ENCODE results near the gene SOX14.

SOX14 gene

DNA sequence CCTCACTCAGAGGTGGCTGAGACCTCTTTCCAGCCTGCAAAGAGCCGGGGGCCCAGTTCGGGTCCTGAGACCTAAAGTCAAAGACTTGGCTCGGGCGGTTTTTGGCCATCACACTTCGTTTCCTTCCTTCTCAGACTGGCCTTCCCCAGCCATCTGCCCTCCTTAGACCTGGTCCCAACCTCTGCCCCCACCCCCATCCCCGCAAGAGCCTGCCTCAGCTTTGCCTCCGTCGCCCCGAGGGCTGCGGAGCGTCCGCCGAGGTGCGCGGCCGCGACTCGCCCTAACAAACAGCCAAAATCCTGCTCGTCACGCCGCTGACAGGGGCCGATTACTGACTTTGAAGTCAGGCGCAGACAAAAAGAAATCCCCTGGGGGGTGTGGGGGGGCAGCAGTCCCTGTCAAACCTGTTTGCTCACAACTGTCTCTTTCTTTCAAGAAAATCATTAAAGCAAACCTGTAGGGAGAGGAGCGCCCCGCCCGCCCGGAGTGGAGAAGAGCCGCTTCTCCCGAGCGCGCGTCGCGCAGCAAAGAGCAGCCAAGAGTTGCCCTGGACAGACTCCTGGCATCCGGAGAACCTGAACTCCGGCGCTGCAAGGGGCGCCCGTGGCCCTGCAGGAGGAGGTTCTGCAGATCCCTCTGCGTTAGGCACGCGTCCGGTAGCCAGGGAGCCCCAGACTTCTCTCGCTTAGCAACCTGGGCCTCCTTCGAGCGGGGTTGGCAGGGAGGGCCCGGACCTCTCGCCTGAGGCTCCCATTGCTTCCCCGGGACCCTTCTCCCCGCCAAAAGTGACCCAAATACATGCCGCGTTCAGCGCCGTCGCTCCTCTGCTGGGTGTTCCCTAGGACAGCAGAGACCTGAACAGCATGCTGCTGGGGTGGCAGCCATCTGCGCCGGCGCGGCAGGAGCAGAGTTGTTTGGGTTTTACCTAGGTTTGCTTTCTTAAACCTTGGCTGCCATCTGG lies 4.5 kb downstream of the SOX14 start:
- FAIRE-seq: no peak

DNA sequence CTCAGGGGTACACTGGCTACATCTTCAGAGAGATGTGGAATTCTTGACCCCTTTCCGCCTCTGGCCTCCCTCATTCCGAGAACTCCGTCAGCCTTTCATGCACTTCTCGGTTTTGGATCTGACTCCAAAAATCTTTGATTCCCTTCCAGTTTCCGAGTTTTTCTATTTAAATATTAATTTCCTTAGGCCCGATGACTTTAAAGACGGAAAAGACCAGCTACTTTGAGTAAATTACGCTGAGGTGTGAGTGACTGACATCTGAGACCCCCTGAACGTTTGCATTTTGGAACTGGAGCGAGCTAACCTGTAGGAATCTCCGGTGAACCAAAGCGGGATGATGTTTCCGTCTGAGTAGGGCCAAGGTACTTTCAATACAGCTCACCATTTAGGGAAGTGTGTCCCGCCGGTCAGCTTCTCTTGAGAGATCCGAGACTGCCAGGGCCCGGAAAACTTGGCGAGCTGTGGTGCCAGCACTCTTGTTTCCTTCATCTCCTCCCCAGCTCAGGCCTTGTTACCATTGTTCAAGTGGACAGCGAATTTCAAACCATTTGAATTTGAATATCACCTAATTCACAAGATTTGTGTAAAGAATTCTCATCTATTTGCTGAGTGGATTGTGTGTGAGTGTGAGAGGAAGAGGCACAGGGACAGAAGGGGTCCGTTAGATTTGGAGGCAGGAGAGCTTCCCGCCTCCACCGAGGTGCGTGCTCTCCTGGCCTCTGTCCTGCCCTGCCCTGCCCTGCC lies 5.4 kb downstream of the SOX14 start:
- no peak for FAIRE-seq

DNA sequence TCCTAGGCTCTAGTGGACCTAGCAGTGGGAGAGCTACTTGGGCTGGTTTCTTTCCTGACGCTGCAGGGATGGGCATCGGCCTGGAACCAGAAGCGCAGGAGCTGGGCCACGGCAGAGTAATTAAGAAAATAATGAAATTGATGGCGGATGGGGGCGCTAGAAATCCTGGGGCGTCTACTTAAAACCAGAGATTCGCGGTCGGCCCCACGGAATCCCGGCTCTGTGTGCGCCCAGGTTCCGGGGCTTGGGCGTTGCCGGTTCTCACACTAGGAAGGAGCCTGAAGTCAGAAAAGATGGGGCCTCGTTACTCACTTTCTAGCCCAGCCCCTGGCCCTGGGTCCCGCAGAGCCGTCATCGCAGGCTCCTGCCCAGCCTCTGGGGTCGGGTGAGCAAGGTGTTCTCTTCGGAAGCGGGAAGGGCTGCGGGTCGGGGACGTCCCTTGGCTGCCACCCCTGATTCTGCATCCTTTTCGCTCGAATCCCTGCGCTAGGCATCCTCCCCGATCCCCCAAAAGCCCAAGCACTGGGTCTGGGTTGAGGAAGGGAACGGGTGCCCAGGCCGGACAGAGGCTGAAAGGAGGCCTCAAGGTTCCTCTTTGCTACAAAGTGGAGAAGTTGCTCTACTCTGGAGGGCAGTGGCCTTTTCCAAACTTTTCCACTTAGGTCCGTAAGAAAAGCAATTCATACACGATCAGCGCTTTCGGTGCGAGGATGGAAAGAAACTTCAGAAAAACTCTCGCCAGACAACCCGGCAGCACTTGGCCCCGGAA lies 6.1 kb downstream of the SOX14 start:
- no peak for FAIRE-seq

DNA sequence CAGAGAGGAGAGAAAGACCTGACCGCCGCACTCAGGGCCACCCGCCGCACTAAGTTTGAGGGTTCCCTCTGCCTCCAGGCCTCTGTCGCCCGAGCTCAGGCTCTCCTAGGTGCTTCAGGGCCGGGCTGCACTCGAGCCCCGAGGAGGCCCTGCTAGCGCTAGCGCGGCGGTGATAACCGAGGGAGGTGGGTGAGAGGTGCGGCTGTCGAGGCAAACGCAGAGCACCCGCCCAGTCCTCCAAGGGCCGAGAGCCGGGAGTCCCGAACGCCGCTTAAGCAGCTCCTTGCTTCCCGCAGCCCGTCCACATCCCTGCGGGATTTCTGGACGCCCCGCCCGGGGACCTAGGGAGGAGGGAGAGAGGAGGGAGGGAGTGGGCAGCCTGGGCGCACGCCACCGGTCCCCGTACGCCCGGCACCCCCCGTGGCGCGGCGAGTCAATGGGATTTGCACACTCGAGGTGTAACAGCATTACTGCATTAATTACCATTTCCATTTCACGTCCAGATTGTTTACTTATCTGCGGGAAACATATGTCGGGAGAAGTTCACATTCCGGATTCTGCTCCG lies 6.8 kb downstream of the SOX14 start:
- no peak for FAIRE-seq

- no peak for FAIRE-seq
Observed at GRCh38 chr3:137771401-137772213, 7.5 kb downstream of the SOX14 start.

GRCh38 chr3:137772214-137772955 lies 8.3 kb downstream of the SOX14 start:
- FAIRE-seq: no peak

GRCh38 chr3:137778941-137779340 lies 14.8 kb downstream of the SOX14 start:
- no peak for FAIRE-seq

DNA sequence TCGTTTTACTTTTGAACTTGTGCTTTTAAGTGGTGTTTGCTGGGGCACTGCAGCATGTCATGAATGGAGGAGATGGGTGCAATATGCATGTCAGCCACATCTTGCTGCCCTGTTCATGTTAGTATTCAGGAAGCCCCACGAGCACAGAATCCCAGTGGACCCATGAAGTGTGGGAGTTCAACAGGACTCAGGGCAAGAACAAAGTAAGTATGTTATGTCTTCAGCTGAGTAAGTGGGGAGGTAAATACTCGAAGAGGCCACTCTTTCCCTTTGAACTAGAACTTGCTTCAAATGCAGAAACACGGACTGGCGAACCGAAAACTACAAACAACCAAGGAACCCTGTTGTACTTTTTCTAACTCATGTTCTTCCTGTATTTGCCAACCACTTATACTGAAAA lies 23.4 kb downstream of the SOX14 start:
- no peak for FAIRE-seq

- no peak for FAIRE-seq
Observed at GRCh38 chr3:137789236-137789635, 25.1 kb downstream of the SOX14 start.

GRCh38 chr3:137792626-137793271 lies 28.6 kb downstream of the SOX14 start:
- no peak for FAIRE-seq

DNA sequence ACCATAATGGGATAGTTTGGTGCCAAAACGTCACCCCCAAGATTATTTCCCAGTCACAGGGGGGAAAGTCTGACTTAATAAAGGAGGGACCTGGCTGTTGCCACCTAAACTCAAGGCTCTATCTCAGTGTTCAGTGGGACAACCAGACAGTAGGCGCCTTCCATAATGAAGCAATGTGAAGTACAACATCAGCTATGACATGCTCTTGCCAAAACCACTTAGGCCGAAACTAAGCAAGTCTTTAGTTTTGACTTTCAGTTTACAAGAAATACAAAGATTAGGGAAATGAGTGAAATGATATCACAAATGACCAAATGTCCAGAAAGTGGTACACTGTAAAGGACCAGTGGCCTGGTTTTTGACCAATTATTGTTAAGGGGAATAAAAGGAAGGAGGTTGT lies 32.9 kb downstream of the SOX14 start:
- FAIRE-seq: no peak

DNA sequence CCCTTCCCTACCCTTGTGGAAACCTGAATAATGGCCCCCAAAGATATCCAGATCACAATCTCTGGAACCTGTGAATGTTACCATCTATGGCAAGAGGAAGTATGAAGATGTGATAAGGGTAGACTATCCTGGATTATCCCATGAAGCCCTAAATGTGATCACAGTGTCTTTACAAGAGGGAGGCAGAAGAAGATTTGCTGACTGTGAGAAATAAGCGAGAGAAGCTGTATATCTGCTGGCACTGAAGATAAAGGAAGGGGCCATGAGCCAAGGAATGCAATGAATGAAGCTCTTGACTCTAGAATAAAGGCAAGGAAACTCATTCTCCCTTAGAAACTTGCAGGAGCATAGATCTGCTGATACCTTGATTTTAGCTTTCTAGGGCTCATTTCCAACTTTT lies 39.1 kb downstream of the SOX14 start:
- no peak for FAIRE-seq

DNA sequence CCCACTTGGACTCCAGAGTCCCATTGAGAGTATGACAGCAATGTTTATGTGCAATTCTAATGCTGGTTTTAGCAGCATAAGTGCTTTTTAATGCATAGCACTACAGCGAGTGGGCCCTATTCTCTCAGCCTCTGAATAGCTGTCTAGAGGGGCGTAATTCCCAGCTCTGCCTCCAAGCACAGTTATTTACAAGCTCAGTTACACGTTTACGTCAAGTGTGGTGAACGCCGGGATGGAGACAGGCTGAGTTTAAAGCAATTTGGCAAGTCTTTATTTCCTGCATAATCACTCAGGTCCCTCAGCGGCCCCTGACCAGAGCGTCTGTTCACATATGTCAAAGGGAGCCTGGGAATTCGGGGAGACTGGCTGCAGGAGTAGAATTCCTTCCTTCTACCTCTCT lies 43.9 kb downstream of the SOX14 start:
- no peak for FAIRE-seq

- no peak for FAIRE-seq
Observed at GRCh38 chr3:137809509-137809908, 45.4 kb downstream of the SOX14 start.

DNA sequence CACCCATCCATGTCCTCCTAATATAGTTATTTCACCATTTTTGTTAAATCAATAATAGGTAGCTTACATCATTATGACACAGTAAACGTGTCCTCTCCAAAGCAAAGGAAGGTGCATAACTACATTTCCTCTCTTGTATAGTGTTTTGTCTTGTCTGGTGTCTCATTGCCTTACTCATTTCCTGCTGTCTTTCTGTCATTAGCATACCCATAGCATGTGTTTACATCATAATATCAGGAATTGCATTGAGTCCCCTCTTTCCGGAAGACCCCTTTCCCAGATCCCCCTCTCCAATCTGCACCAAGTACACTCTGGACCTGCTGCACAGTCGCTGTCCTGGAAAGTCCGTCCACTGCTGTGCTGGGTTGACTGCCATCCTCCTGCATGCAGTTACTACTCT lies 47.9 kb downstream of the SOX14 start:
- FAIRE-seq: no peak

GRCh38 chr3:137815251-137815650 lies 51.1 kb downstream of the SOX14 start:
- no peak for FAIRE-seq
